Calu3 (cell line): ENCODE measurements around the gene DESI2. TPM values are rescaled to one million over a fixed set of nuclear protein-coding genes. Genes with fewer than 3 reads are reported as not detected.

ENCODE experiments used
- BruUV-seq: library from RNA; stranded (reverse); fragments of 400-500 nt; replicated peaks from 2 replicates; lab custom pipeline; 2021; lab: Mats Ljungman, UMichigan
- CTCF ChIA-PET: fragments of 300-600 bp; sonication (Branson Sonifier 250); formaldehyde crosslinking; loops from one replicate; lab custom pipeline; 2022; ENCODE audit warnings: antibody characterized with exemption; lab: Charles Lee
- DNase-seq: peaks from one replicate; pipeline ENCODE4 v3.0.0; 2022
- H3K27ac Mint-ChIP-seq: one replicate; pipeline ENCODE4 v1.8.0; 2022; ENCODE audit warnings: mixed read lengths; ENCODE audit not compliant: unreplicated experiment
- H3K27me3 Mint-ChIP-seq: one replicate; pipeline ENCODE4 v1.8.0; 2022; ENCODE audit warnings: mixed read lengths; ENCODE audit not compliant: unreplicated experiment
- H3K36me3 Mint-ChIP-seq: one replicate; pipeline ENCODE4 v1.8.0; 2022; ENCODE audit warnings: mild to moderate bottlenecking, moderate library complexity, mixed read lengths; ENCODE audit not compliant: insufficient read depth, unreplicated experiment
- H3K4me1 Mint-ChIP-seq: one replicate; pipeline ENCODE4 v1.8.0; 2022; ENCODE audit warnings: mild to moderate bottlenecking, low read depth, mixed read lengths; ENCODE audit not compliant: unreplicated experiment
- H3K4me3 Mint-ChIP-seq: one replicate; pipeline ENCODE4 v1.8.0; 2022; ENCODE audit warnings: mild to moderate bottlenecking, low read depth, moderate library complexity, mixed read lengths; ENCODE audit not compliant: unreplicated experiment
- H3K9me3 Mint-ChIP-seq: one replicate; pipeline ENCODE4 v1.8.0; 2022; ENCODE audit warnings: low read depth, mixed read lengths; ENCODE audit not compliant: unreplicated experiment
- CTCF ChIP-seq: fragments of 200-600 bp; IDR thresholded peaks from one replicate; pipeline ENCODE4 v1.8.0; 2022; ENCODE audit warnings: antibody characterized with exemption; ENCODE audit not compliant: unreplicated experiment
- intact Hi-C: fragments of 100-400 bp; cut with micrococcal nuclease; formaldehyde crosslinking; loops from one replicate; pipeline ENCODE4 v1.10.0; 2022; ENCODE audit not compliant: unreplicated experiment
- total RNA-seq: library from RNA; stranded (reverse); gene quantifications from 2 replicates; pipeline ENCODE4 v1.2.3, GENCODE V29; 2022

Gene DESI2
- total RNA-seq, 1 experiment from 2014 or later = 39.1 TPM

DNA sequence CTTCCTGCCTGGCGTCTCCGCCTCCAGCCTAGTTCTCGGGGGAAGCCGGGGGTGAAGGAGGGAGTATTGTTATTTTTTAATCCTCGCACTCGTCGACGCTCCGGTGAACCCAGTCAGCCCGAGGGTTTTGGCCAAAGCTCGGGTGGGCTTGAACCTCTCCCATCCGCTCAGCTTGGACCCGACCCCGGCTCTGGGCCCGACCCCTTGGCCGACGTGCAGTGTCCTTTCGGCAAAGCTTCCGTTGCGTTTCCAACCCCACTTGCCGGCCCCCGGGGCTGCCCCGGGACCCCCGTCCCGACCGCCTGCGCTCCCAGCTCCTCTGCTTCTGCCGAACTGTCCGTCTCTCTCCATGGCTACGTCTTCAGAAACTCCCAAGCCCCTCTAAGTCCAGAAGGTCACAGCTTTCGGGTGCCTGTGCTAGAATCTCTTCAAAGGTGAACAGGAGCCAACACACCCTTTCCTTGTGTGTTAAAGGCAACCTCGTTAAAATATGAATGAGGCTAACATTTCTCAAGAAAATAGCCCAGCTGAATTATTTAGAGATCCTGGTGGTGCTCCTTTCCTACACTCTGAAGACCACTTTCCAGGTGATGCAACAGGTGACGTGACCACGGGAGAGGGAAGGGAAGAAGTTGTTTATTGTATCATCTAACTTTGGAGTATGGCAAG, 647 bp downstream of the DESI2 start:
- peaks cover 7% of the 10 kb centered on the region for H3K4me1 Mint-ChIP-seq
- CTCF ChIA-PET = interaction anchor here (0.9 to 1.2 kb wide), 3 partner anchors 50 to 181 kb away, joined by 3 to 5 read pairs (median 4); no protein-coding TSS in a partner anchor
- H3K36me3 Mint-ChIP-seq = no peaks in the 10 kb centered on the region
- peaks cover 20% of the 10 kb centered on the region for H3K27me3 Mint-ChIP-seq
- peak; percentile 17 for TF ChIP-seq CTCF
- BruUV-seq = no TSS peak
- H3K9me3 Mint-ChIP-seq = no peaks in the 10 kb centered on the region
- H3K4me3 Mint-ChIP-seq = no peak overlapping the region
- DNase-seq = no peak
- H3K27ac Mint-ChIP-seq = no peak overlapping the region
- intact Hi-C loops = loop anchor here (1.0 to 10.0 kb wide), 2 partner anchors 50 to 199 kb away; partner anchors contain the start of gene ADSS2

DNA sequence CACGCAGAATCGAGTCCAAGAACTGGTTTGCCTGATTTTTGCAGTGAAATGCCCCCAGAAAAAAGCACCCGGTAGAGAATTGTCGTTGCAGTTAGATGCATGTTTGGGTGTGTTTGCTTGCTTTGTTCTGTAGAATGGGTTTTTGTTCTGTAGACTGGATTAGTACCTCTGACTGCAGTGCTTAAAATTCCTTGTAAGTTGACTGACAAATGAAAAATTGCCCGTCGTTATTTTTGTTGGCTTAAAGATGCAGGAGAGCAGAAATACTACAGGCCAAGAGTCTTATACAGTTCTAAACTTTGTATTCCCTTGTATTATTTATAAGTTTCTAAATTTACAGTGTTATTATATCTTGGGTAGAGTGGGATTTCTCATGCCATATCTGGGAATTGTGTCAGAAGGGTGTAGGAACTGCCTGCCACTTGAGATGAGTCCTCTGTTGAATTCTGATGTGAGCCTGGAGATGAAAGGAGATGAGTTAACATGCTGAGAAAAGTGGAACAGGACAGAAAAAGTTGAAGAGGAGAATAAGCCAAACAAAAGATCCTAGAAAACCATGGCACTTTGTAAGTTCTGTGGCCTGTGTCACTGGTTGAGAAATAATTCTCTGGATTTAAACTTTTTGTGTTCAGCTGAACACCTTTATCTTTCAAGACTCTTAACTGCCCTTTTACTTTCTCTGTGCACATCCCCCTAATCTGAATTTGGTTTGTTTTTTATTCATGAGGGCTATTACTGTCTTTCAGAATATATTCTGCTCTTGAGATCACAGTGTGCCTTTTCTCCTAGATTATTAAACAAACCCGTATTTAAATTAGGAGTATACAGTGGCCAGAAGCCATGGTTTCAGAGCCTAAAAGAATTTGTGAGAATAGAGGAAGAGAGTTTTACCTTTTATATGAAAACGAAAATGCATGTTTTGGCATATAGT, 1.4 kb downstream of the DESI2 start:
- H3K36me3 Mint-ChIP-seq = no peaks in the 10 kb centered on the region
- H3K9me3 Mint-ChIP-seq = no peaks in the 10 kb centered on the region
- CTCF ChIA-PET = interaction anchor here (0.9 to 1.2 kb wide), 3 partner anchors 51 to 180 kb away, joined by 3 to 5 read pairs (median 4); no protein-coding TSS in a partner anchor
- H3K4me3 Mint-ChIP-seq = no peak overlapping the region
- intact Hi-C loops = loop anchor here (1.0 to 10.0 kb wide), 2 partner anchors 51 to 200 kb away; partner anchors contain the start of gene ADSS2
- DNase-seq = no peak
- TSS peak; percentile 40 for BruUV-seq
- peaks cover 7% of the 10 kb centered on the region for H3K4me1 Mint-ChIP-seq
- peaks cover 17% of the 10 kb centered on the region for H3K27me3 Mint-ChIP-seq
- no peak overlapping the region for H3K27ac Mint-ChIP-seq
- no peak for TF ChIP-seq CTCF

- Mint-ChIP-seq H3K36me3 (no peaks in the 10 kb centered on the region), H3K9me3 (no peaks in the 10 kb centered on the region), H3K4me1 (peaks cover 7% of the 10 kb centered on the region), H3K27me3 (peaks cover 9% of the 10 kb centered on the region), H3K4me3 (no peak overlapping the region), H3K27ac (no peak overlapping the region)
- no TSS peak for BruUV-seq
- DNase-seq = no peak
- TF ChIP-seq CTCF = no peak
- CTCF ChIA-PET = no interaction called here
- intact Hi-C loops = loop anchor here (10.0 kb wide), 1 partner anchor 200 kb away; the partner anchor contains the start of gene ADSS2
Observed at GRCh38 chr1:244655186-244655585, 2.3 kb downstream of the DESI2 start.

- no peaks in the 10 kb centered on the region for H3K9me3 Mint-ChIP-seq
- no peaks in the 10 kb centered on the region for H3K36me3 Mint-ChIP-seq
- H3K4me1 Mint-ChIP-seq = peaks cover under 1% of the 10 kb centered on the region
- no peak for TF ChIP-seq CTCF
- CTCF ChIA-PET = no interaction called here
- intact Hi-C loops = loop anchor here (10.0 kb wide), 1 partner anchor 203 kb away; the partner anchor contains the start of gene ADSS2
- no peak overlapping the region for H3K27ac Mint-ChIP-seq
- no peak for DNase-seq
- H3K27me3 Mint-ChIP-seq = no peaks in the 10 kb centered on the region
- BruUV-seq = no TSS peak
- H3K4me3 Mint-ChIP-seq = no peak overlapping the region
Observed at GRCh38 chr1:244657421-244657820, 4.5 kb downstream of the DESI2 start.
